Mesothelial cell of epicardium (in vitro differentiated cells): ENCODE results near the gene SYT11. TPM values are rescaled to one million over a fixed set of nuclear protein-coding genes. Genes with fewer than 3 reads are reported as not detected.

Experiments used
- DNase-seq, 2 experiments: peaks; one replicate each; pipeline ENCODE4 v3.0.0; 2021; ENCODE audit warnings: low spot score in 2 of 2; ENCODE audit not compliant: unreplicated experiment in 2 of 2
- H3K27ac Mint-ChIP-seq: 2 replicates; pipeline ENCODE4 v1.8.0; 2021; ENCODE audit warnings: mixed read lengths
- H3K27me3 Mint-ChIP-seq: 2 replicates; pipeline ENCODE4 v1.8.0; 2021; ENCODE audit warnings: low read depth, mixed read lengths
- H3K36me3 Mint-ChIP-seq: 2 replicates; pipeline ENCODE4 v1.8.0; 2021; ENCODE audit warnings: mixed read lengths
- H3K4me1 Mint-ChIP-seq: 2 replicates; pipeline ENCODE4 v1.8.0; 2021; ENCODE audit warnings: mixed read lengths
- H3K4me3 Mint-ChIP-seq: 2 replicates; pipeline ENCODE4 v1.8.0; 2021; ENCODE audit warnings: mild to moderate bottlenecking, moderate library complexity, mixed read lengths
- H3K9me3 Mint-ChIP-seq: 2 replicates; pipeline ENCODE4 v1.8.0; 2021; ENCODE audit warnings: mixed read lengths
- CTCF ChIP-seq: fragments of 200-600 bp; sonication (generic); IDR thresholded peaks from one replicate; pipeline ENCODE4 v1.5.0; 2021; ENCODE audit warnings: antibody characterized with exemption; ENCODE audit not compliant: unreplicated experiment
- total RNA-seq: library from RNA; stranded (reverse); gene quantifications from 3 replicates; pipeline ENCODE4 v1.2.1, GENCODE V29; 2021

Gene SYT11
- total RNA-seq, 1 donor from 2014 or later = 0.45 TPM

- H3K4me3 Mint-ChIP-seq = no peak overlapping the region
- no peak for TF ChIP-seq CTCF
- H3K36me3 Mint-ChIP-seq = no peaks in the 10 kb centered on the region
- H3K9me3 Mint-ChIP-seq = no peaks in the 10 kb centered on the region
- DNase-seq = no peak
- H3K4me1 Mint-ChIP-seq = no peaks in the 10 kb centered on the region
- H3K27me3 Mint-ChIP-seq = peaks cover 46% of the 10 kb centered on the region
- no peak overlapping the region for H3K27ac Mint-ChIP-seq
Measured at GRCh38 chr1:155867766-155868165, 8.4 kb downstream of the SYT11 start.

GRCh38 chr1:155871390-155871789 lies 12.0 kb downstream of the SYT11 start:
- no peaks in the 10 kb centered on the region for H3K4me1 Mint-ChIP-seq
- H3K27me3 Mint-ChIP-seq = peaks cover 40% of the 10 kb centered on the region
- H3K4me3 Mint-ChIP-seq = no peak overlapping the region
- no peaks in the 10 kb centered on the region for H3K9me3 Mint-ChIP-seq
- no peaks in the 10 kb centered on the region for H3K36me3 Mint-ChIP-seq
- no peak for TF ChIP-seq CTCF
- DNase-seq = no peak
- H3K27ac Mint-ChIP-seq = no peak overlapping the region

DNA sequence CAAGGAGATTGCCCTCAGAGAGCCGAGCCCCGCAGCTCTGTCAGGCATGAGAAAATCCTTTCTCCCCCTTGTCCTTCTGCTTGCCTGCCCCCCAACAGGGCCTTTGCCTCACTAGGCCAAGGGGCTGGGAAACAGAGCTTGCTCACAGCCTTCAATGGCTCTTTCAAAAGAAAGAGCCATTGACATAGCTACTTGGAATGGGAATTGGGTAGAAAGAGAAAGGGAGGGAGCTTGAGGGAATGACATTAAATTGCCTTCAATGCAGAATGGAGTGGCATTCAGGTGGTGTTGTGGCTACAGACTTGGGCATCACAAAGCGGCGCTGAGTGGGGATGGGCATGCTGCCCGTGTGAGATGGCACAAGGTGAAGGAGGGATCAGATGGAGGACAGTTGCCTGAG lies 13.2 kb downstream of the SYT11 start:
- Mint-ChIP-seq H3K27ac (no peak overlapping the region), H3K4me1 (no peaks in the 10 kb centered on the region), H3K36me3 (no peaks in the 10 kb centered on the region), H3K4me3 (no peak overlapping the region), H3K27me3 (peaks cover 38% of the 10 kb centered on the region), H3K9me3 (no peaks in the 10 kb centered on the region)
- no peak for TF ChIP-seq CTCF
- no peak for DNase-seq

DNA sequence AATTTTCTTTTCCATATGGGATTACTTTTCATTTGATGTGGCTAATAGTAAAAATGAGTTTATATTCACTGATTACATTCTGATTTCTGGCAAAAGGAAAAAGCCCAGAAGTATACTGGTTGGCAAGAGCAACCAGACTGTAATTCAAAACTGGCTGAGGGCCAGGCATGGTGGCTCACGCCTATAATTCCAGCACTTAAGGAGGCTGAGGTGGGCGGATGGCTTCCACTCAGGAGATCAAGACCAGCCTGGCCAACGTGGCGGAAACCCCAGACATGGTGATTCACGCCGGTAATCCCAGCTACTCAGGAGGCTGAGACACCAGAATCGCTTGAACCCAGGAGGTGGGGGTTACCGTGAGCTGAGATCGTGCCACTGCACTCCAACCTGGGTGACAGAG lies 14.5 kb downstream of the SYT11 start:
- no peak for TF ChIP-seq CTCF
- no peaks in the 10 kb centered on the region for H3K4me1 Mint-ChIP-seq
- H3K27ac Mint-ChIP-seq = no peak overlapping the region
- peaks cover 27% of the 10 kb centered on the region for H3K27me3 Mint-ChIP-seq
- no peak overlapping the region for H3K4me3 Mint-ChIP-seq
- H3K9me3 Mint-ChIP-seq = no peaks in the 10 kb centered on the region
- H3K36me3 Mint-ChIP-seq = no peaks in the 10 kb centered on the region
- DNase-seq = no peak

- no peak for DNase-seq
- TF ChIP-seq CTCF = no peak
- no peaks in the 10 kb centered on the region for H3K9me3 Mint-ChIP-seq
- no peaks in the 10 kb centered on the region for H3K36me3 Mint-ChIP-seq
- peaks cover 27% of the 10 kb centered on the region for H3K27me3 Mint-ChIP-seq
- H3K4me3 Mint-ChIP-seq = no peak overlapping the region
- no peak overlapping the region for H3K27ac Mint-ChIP-seq
- no peaks in the 10 kb centered on the region for H3K4me1 Mint-ChIP-seq
Measured at GRCh38 chr1:155877945-155878344, 18.6 kb downstream of the SYT11 start.

DNA sequence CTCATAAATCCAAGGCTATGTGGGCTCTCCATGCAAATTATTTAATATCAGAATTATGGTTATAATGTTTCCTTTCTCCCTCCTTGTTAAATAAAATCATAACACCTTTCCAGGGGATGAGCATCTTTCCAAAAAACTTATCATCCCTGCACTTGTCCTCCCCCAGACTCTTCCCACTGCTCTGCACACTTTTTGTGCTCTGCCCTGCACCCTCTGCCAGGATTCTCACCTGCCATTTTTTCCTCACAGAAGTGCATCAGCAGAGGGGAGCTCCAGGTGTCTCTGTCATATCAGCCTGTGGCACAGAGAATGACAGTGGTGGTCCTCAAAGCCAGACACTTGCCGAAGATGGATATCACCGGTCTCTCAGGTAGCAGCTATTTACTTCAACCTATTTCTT lies 20.9 kb downstream of the SYT11 start:
- peaks cover 34% of the 10 kb centered on the region for H3K27me3 Mint-ChIP-seq
- no peaks in the 10 kb centered on the region for H3K4me1 Mint-ChIP-seq
- H3K4me3 Mint-ChIP-seq = no peak overlapping the region
- no peak overlapping the region for H3K27ac Mint-ChIP-seq
- no peaks in the 10 kb centered on the region for H3K36me3 Mint-ChIP-seq
- no peak for TF ChIP-seq CTCF
- DNase-seq = no peak
- no peaks in the 10 kb centered on the region for H3K9me3 Mint-ChIP-seq
